B cell (primary cell): ENCODE results near the gene LENG9. TPM values are rescaled to one million over a fixed set of nuclear protein-coding genes. Genes with fewer than 3 reads are reported as not detected.

Experiments used
- ATAC-seq: fragments of 200-7000 bp; cut with Tn5 transposase; one replicate; pipeline ENCODE4 v1.10.0; 2021; ENCODE audit warnings: low read depth, mild to moderate bottlenecking, moderate number of reproducible peaks, moderate library complexity
- CTCF ChIA-PET: fragments of 350-600 bp; sonication (Branson Sonifier 250); formaldehyde crosslinking; loops from one replicate; lab custom pipeline; 2021; ENCODE audit warnings: antibody characterized with exemption, inconsistent platforms; lab: Charles Lee
- POLR2A ChIA-PET: fragments of 350-600 bp; sonication (Branson Sonifier 250); formaldehyde crosslinking; loops from one replicate; lab custom pipeline; 2021; ENCODE audit warnings: antibody characterized with exemption; lab: Charles Lee
- DNase-seq: peaks from one replicate; pipeline ENCODE4 v3.0.0; 2013
- H2AFZ ChIP-seq: 2 replicates; pipeline ENCODE4 v1.6.1; 2012; ENCODE audit warnings: mild to moderate bottlenecking, low read depth, low read length; ENCODE audit not compliant: insufficient read depth, poor library complexity, severe bottlenecking
- H3K27ac ChIP-seq, 2 donors: 1 replicate in 1 of 2; 2 replicates in 1 of 2; pipeline ENCODE4 v1.5.1; 2012 to 2013; ENCODE audit warnings: low read length in 2 of 2, mild to moderate bottlenecking in 2 of 2, moderate library complexity in 1 of 2
- H3K27me3 ChIP-seq, 4 experiments: fragments of 200-600 bp in 1 of 4; sonication (generic) in 1 of 4; replicated peaks in 1 of 4; 1 replicate in 2 of 4; 2 replicates in 2 of 4; pipeline versions ENCODE4 v1.6.1 to v1.7.0; 2013 to 2016; ENCODE audit warnings: low read length in 3 of 4, mild to moderate bottlenecking in 2 of 4, mixed read lengths in 1 of 4, moderate library complexity in 1 of 4; ENCODE audit not compliant: insufficient read depth in 4 of 4, control insufficient read depth in 3 of 4; ENCODE audit errors: control extremely low read depth in 1 of 4
- H3K36me3 ChIP-seq, 2 experiments: replicated peaks in 1 of 2; 1 replicate in 1 of 2; 2 replicates in 1 of 2; pipeline versions ENCODE4 v1.6.1 to v1.7.1; 2013; ENCODE audit warnings: low read length in 1 of 2; ENCODE audit not compliant: insufficient read depth in 2 of 2, control insufficient read depth in 1 of 2; ENCODE audit errors: control extremely low read depth in 1 of 2, extremely low read depth in 1 of 2
- H3K4me1 ChIP-seq, 2 donors: fragments of 200-600 bp in 1 of 2; sonication (generic) in 1 of 2; 1 replicate in 1 of 2; 2 replicates in 1 of 2; pipeline versions ENCODE4 v1.5.1 to v1.6.1; 2013 to 2017; ENCODE audit warnings: low read length in 2 of 2; ENCODE audit not compliant: control insufficient read depth in 2 of 2, insufficient read depth in 2 of 2
- H3K4me2 ChIP-seq: replicated peaks from 2 replicates; pipeline ENCODE3; 2012; ENCODE audit warnings: mild to moderate bottlenecking, low read depth, low read length; ENCODE audit not compliant: poor library complexity, severe bottlenecking
- H3K4me3 ChIP-seq, 5 experiments: fragments of 200-600 bp in 1 of 5; sonication (generic) in 1 of 5; 1 replicate in 3 of 5; 2 replicates in 2 of 5; pipeline versions ENCODE4 v1.5.1 to v1.7.0; 2011 to 2016; ENCODE audit warnings: low read length in 4 of 5, mild to moderate bottlenecking in 4 of 5, low read depth in 2 of 5, control low read depth in 1 of 5, moderate library complexity in 1 of 5; ENCODE audit not compliant: insufficient read depth in 1 of 5; ENCODE audit errors: control extremely low read depth in 1 of 5, extremely low read depth in 1 of 5
- H3K79me2 ChIP-seq: fragments of 200-600 bp; sonication (generic); one replicate; pipeline ENCODE4 v1.6.0; 2016; ENCODE audit warnings: low read length; ENCODE audit not compliant: control insufficient read depth, insufficient read depth
- H3K9ac ChIP-seq: fragments of 200-600 bp; sonication (generic); 2 replicates; pipeline ENCODE4 v1.6.1; 2017; ENCODE audit warnings: mild to moderate bottlenecking, low read length, moderate library complexity
- H3K9me3 ChIP-seq, 3 donors: one replicate each; pipeline versions ENCODE4 v1.6.1 to v1.7.1; 2013; ENCODE audit warnings: low read length in 2 of 3; ENCODE audit not compliant: control insufficient read depth in 2 of 3, insufficient read depth in 1 of 3; ENCODE audit errors: control extremely low read depth in 1 of 3
- H4K20me1 ChIP-seq: 2 replicates; pipeline ENCODE4 v1.6.0; 2012; ENCODE audit warnings: mild to moderate bottlenecking, low read length; ENCODE audit not compliant: insufficient read depth, control insufficient read depth, poor library complexity, severe bottlenecking
- H3K27ac Mint-ChIP-seq: one replicate; pipeline ENCODE4 v1.8.0; 2021; ENCODE audit warnings: mixed read lengths
- H3K27me3 Mint-ChIP-seq: one replicate; pipeline ENCODE4 v1.8.0; 2021; ENCODE audit warnings: mixed read lengths
- H3K4me1 Mint-ChIP-seq: one replicate; pipeline ENCODE4 v1.8.0; 2021; ENCODE audit warnings: mixed read lengths
- H3K4me3 Mint-ChIP-seq: one replicate; pipeline ENCODE4 v1.8.0; 2021; ENCODE audit warnings: mixed read lengths
- H3K9me3 Mint-ChIP-seq: one replicate; pipeline ENCODE4 v1.8.0; 2022; ENCODE audit warnings: mixed read lengths; ENCODE audit not compliant: insufficient read depth
- CTCF ChIP-seq: fragments of 200-600 bp; IDR thresholded peaks from one replicate; pipeline ENCODE4 v1.8.0; 2022; ENCODE audit warnings: antibody characterized with exemption, mild to moderate bottlenecking
- EZH2 ChIP-seq: IDR thresholded peaks from 2 replicates; pipeline ENCODE4 v1.6.1; 2012; ENCODE audit warnings: borderline replicate concordance, low read depth, mild to moderate bottlenecking, moderate library complexity, low read length; ENCODE audit not compliant: insufficient read depth, poor library complexity, severe bottlenecking
- WGBS: methylation state at CpG from one replicate; pipeline ENCODE4 v1.1.5; 2013; ENCODE audit warnings: missing lambda C conversion rate; ENCODE audit not compliant: insufficient coverage; 5-methylcytosine and 5-hydroxymethylcytosine counted together
- intact Hi-C: fragments of 100-400 bp; cut with micrococcal nuclease; formaldehyde crosslinking; loops from one replicate; pipeline ENCODE4 v1.10.0; 2022
- polyA plus RNA-seq: library from polyadenylated mRNA; depleted of rRNA; stranded (reverse); fragments of >200 nt; gene quantifications from 2 replicates; pipeline ENCODE4 v1.2.3, GENCODE V29; 2012
- total RNA-seq, 2 donors: library from RNA; stranded (reverse); fragments of 120-200 nt in 1 of 2; gene quantifications; 1 replicate in 1 of 2; 2 replicates in 1 of 2; pipeline versions ENCODE4 v1.2.3 to v1.2.4, GENCODE V29; 2013 to 2022

Gene LENG9
- total and polyA plus RNA-seq, 2 donors (not counting 1 experiment from before 2014, with no cell fraction given) = 4.6 to 6.6 TPM

DNA sequence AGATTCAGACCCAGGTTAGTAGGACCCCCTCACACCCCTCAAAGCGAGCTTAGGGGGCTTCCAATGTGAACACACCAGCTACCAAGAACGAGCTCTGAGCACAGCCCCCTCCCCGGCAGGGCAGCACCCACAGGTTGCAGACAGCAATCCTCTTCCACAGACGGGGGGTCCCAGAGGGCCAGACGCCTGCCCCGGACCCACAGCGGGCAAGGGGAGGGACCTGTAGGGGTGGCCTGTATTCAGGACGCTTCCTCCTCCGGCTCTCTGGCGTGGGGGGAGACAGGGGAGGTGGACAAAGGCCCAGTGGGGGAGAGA lies 43.6 kb downstream of the LENG9 start:
- ChIA-PET CTCF (interaction anchor here (0.6 to 2.2 kb wide), 2 partner anchors 19 to 40 kb away, joined by 3 to 5 read pairs; no protein-coding TSS in a partner anchor), POLR2A (no interaction called here)
- H3K4me1 Mint-ChIP-seq = peaks cover 12% of the 10 kb centered on the region
- peaks cover 38% of the 10 kb centered on the region for H3K27me3 Mint-ChIP-seq
- Histone ChIP-seq H3K27me3 (peaks cover 0 to 52% (median 19%) of the 10 kb centered on the region in 4 experiments), H3K4me3 (no peak overlapping the region), H3K4me2 (no peak overlapping the region), H4K20me1 (no peaks in the 10 kb centered on the region), H3K9me3 (peaks cover 0 to 16% (median 0%) of the 10 kb centered on the region in 3 donors), H3K9ac (no peak overlapping the region), H3K27ac (no peak overlapping the region), H3K36me3 (no peaks in the 10 kb centered on the region), H3K4me1 (peaks cover 14 to 28% of the 10 kb centered on the region in 2 donors), H2AFZ (no peak overlapping the region), H3K79me2 (no peaks in the 10 kb centered on the region)
- 79% methylated on average over 8 of the region's 10 CpGs for WGBS
- H3K27ac Mint-ChIP-seq = no peak overlapping the region
- ATAC-seq (no peak), DNase-seq (no peak)
- no peak overlapping the region for H3K4me3 Mint-ChIP-seq
- intact Hi-C loops = no loop called here
- TF ChIP-seq CTCF = no peak
- no peak for TF ChIP-seq EZH2
- H3K9me3 Mint-ChIP-seq = no peaks in the 10 kb centered on the region

- no peak for TF ChIP-seq EZH2
- TF ChIP-seq CTCF = no peak
- ChIA-PET POLR2A (no interaction called here), CTCF (interaction anchor here (0.6 to 2.2 kb wide), 2 partner anchors 12 to 20 kb away, joined by 3 to 5 read pairs; no protein-coding TSS in a partner anchor)
- Histone ChIP-seq H3K9me3 (peaks cover 0 to 17% (median 0%) of the 10 kb centered on the region in 3 donors), H2AFZ (no peak overlapping the region), H3K4me1 (peaks cover 14 to 33% of the 10 kb centered on the region in 2 donors), H3K79me2 (no peaks in the 10 kb centered on the region), H3K27ac (no peak overlapping the region), H3K4me2 (no peak overlapping the region), H3K9ac (no peak overlapping the region), H3K36me3 (no peaks in the 10 kb centered on the region), H3K27me3 (peaks cover 0 to 56% (median 27%) of the 10 kb centered on the region in 4 experiments), H4K20me1 (no peaks in the 10 kb centered on the region), H3K4me3 (no peak overlapping the region)
- Mint-ChIP-seq H3K4me3 (no peak overlapping the region), H3K9me3 (no peaks in the 10 kb centered on the region), H3K27ac (no peak overlapping the region), H3K27me3 (peaks cover 44% of the 10 kb centered on the region), H3K4me1 (peaks cover 12% of the 10 kb centered on the region)
- DNase-seq = no peak
- ATAC-seq = no peak
- 92% methylated on average over 22 of the region's 26 CpGs for WGBS
- intact Hi-C loops = loop anchor here (1.0 kb wide), 1 partner anchor 45 kb away; no protein-coding TSS in a partner anchor
Observed at GRCh38 chr19:54418930-54419800, 44.4 kb downstream of the LENG9 start.
